ENCODE data around the gene RAB8A. TPM values are rescaled to one million over a fixed set of nuclear protein-coding genes. Genes with fewer than 3 reads are reported as not detected.

Gene RAB8A
- total RNA-seq, 2 donors from 2014 or later: 14.2 to 29.9 TPM

DNA sequence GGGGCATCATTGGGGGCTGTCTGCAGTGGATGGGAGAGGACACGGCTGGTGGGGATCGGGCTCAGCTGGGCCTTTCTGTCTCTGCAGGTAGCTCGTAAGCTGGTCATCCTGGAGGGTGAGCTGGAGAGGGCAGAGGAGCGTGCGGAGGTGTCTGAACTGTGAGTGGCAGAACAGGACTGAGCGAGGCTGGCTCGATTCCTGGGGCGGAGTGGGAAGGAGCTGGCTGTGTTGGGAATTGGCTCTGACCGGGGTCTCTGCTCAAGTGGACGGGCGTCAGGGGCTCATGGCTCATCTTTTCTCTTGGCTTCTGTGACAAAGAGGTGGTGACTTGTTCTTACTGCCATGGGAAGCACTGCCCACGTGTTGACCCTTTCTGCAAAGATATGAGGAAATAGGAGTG is 23.7 kb upstream of the RAB8A start:
- H3K36me3 ChIP-seq: peaks cover 100% of the 10 kb centered on the region
- H3K9me3 ChIP-seq: no peaks in the 10 kb centered on the region
- H3K27me3 ChIP-seq: no peaks in the 10 kb centered on the region
- peaks cover 0 to 27% of the 10 kb centered on the region in 2 donors for H3K4me1 ChIP-seq
- DNase-seq (ENCODE audit: low spot score): no peak
- H3K27ac ChIP-seq: no peak overlapping the region
- TF ChIP-seq, protein P1, sequence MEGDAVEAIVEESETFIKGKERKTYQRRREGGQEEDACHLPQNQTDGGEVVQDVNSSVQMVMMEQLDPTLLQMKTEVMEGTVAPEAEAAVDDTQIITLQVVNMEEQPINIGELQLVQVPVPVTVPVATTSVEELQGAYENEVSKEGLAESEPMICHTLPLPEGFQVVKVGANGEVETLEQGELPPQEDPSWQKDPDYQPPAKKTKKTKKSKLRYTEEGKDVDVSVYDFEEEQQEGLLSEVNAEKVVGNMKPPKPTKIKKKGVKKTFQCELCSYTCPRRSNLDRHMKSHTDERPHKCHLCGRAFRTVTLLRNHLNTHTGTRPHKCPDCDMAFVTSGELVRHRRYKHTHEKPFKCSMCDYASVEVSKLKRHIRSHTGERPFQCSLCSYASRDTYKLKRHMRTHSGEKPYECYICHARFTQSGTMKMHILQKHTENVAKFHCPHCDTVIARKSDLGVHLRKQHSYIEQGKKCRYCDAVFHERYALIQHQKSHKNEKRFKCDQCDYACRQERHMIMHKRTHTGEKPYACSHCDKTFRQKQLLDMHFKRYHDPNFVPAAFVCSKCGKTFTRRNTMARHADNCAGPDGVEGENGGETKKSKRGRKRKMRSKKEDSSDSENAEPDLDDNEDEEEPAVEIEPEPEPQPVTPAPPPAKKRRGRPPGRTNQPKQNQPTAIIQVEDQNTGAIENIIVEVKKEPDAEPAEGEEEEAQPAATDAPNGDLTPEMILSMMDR (IDR thresholded peaks at IDR 0.05): no peak
- no peak overlapping the region for H3K4me3 ChIP-seq

DNA sequence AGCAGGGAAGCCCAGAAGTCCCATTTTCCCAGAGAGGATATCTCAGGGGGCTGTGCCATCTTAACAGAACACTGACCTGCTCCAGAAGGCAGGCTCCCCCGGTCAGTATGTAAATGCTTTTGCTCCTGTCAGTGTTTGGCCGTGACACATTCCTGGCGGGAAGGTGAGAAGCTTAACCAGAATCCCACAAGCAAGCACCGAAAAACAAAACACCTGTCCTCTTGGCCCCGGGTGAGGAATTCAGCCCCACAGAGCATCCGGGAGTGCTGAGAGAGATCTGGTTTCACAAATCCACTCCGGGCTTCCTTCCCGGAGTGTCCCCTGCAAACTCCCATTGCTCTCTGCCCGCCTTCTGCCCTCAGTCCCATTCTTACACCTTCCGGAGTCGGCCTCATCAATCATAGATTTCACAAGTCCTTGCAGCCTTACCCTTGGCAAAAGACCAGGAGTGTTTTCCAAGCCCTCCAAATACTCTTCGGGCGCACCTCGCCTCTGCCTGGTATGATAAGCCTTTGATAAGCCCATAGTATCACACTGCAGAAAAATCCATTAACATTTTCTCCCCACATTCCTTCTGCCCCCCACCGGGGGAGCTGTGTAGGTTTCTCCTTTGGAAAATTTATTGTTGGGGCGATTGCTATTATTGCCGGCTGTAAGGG is 23.2 kb upstream of the RAB8A start:
- Histone ChIP-seq H3K4me1 (peaks cover 0 to 27% of the 10 kb centered on the region in 2 donors), H3K36me3 (peaks cover 100% of the 10 kb centered on the region), H3K4me3 (no peak overlapping the region), H3K27me3 (no peaks in the 10 kb centered on the region), H3K9me3 (no peaks in the 10 kb centered on the region), H3K27ac (no peak overlapping the region)
- TF ChIP-seq, protein P1 (IDR thresholded peaks at IDR 0.05): peak in 1 of 2 donors; percentile 9
- no peak for DNase-seq (ENCODE audit: low spot score)

DNA sequence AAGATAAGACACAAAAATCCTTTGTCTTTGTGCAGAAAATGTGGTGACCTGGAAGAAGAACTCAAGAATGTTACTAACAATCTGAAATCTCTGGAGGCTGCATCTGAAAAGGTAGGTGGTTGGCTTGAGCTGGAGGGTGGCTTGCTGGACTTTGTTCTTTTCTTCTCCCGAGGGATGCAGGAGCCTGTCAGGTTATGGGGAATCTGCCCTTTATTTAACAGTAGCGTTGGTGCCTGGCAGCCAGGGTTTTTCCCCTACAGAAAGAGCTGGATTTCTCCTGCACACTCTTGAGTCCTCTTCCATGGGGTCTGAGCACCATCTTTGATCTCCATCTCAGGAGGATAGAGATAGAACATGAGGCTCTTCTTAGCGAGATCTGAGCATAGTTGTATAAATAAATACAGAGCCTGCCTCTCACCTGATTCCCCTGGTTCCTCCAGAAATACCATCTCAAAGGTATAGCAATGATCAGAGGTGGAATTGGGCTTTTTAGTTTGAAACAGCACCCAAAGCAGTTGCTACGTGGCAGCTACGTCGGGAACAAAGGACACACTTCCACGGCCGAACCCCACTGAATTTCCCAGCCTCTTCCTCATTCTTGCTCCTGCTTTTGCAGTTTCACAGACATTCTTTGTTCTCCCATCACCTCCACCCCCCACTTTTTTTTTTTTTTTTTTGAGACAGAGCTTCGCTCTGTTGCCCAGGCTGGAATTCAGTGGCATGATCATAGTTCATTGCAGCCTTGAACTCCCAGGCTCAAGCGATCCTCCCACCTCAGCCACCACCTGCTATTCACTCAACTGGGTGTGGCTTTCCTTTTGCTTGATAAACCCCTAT is 22.5 kb upstream of the RAB8A start:
- H3K4me1 ChIP-seq: peaks cover 0 to 27% of the 10 kb centered on the region in 2 donors
- H3K4me3 ChIP-seq: no peak overlapping the region
- TF ChIP-seq, protein P1 (IDR thresholded peaks at IDR 0.05): peak in 1 of 2 donors; percentile 4
- peaks cover 100% of the 10 kb centered on the region for H3K36me3 ChIP-seq
- H3K27me3 ChIP-seq: no peaks in the 10 kb centered on the region
- no peak overlapping the region for H3K27ac ChIP-seq
- DNase-seq (ENCODE audit: low spot score): no peak
- no peaks in the 10 kb centered on the region for H3K9me3 ChIP-seq

DNA sequence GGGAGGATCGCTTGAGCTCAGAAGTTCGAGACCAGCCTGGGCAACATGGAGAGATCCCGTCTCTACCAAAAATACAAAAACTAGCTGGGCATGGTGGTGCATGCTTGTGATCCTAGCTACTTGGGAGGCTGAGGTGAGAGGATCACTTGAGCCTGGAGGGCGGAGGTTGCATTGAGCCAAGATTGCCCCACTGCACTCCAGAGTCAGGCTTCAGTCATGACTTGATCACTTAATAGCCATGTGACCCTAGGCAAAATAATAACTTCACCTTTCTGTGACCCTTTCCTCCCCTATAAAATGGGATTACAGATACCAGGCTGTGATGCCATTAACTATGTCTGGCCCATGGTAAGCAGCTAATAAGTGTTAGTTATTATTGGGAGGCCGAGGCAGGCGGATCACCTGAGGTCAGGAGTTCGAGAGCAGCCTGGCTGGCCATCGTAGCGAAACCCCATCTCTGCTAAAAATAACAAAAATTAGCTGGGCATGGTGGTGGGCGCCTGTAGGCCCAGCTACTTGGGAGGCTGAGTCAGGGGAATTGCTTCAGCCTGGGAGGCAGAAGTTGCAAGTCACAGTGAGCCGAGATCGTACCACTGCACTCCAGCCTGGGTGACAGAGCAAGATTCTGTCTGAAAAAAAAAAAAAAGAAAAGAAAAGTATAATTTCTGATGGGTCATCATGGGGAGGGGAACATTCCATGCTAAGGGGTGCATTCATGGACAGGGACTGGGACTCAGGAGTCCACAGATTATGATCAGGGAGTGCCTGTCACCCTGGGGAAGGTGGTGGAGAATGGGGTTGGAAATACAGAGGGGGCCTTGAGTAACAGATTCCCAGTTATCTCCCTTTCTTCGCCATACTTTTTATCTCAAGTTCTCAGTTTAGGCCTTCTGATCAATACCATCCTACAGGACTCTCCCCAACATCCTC is 19.9 kb upstream of the RAB8A start:
- Histone ChIP-seq H3K27ac (no peak overlapping the region), H3K9me3 (no peaks in the 10 kb centered on the region), H3K4me1 (peaks cover 0 to 19% of the 10 kb centered on the region in 2 donors), H3K4me3 (no peak overlapping the region), H3K36me3 (peaks cover 98% of the 10 kb centered on the region), H3K27me3 (no peaks in the 10 kb centered on the region)
- DNase-seq (ENCODE audit: low spot score): no peak
- TF ChIP-seq, protein P1 (IDR thresholded peaks at IDR 0.05): no peak

DNA sequence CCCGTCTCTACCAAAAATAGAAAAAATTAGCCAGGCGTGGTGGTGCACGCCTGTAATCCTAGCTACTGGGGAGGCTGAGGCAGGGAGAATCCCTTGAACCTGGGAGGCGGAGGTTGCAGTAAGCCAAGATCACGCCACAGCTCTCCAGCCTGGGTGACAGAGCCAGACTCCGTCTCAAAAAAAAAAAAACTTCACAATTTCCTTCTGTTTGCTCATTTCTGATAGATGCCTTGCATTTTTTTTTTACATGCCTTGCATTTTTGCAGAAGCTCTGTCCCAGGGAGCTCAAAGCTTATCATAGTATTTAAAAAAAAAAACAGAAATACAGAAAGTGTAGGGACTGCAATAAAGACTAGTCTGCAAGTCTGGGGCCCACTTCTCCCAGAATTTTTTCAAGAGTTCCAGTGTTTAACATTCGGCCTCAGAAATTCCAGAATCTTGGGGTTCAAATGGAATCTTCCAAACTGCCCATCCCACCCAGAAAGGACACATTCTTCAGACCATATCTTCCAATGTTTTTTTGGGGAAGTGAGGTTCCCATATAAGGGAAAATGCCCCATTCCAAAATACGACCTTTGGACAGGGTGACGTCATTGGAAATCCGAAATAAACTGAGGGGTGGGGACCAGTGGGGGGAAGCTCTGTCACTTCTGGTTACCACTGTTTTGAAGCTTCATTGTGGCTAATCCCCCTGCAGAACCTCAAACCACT is 17.2 kb upstream of the RAB8A start:
- peaks cover 98% of the 10 kb centered on the region for H3K36me3 ChIP-seq
- peak overlapping the region in 1 of 2 donors; percentile 35 for H3K27ac ChIP-seq
- no peaks in the 10 kb centered on the region for H3K4me1 ChIP-seq
- no peaks in the 10 kb centered on the region for H3K9me3 ChIP-seq
- DNase-seq (ENCODE audit: low spot score): no peak
- no peak overlapping the region for H3K4me3 ChIP-seq
- TF ChIP-seq, protein P1 (IDR thresholded peaks at IDR 0.05): no peak
- H3K27me3 ChIP-seq: no peaks in the 10 kb centered on the region

Measured in right atrium auricular region (tissue), 2 donors.